C4-2B (cell line): ENCODE data around the gene CUX1.

ENCODE experiments used
- H3K27ac ChIP-seq: fragments of 450-650 bp; 2 replicates; pipeline ENCODE4 v1.5.1; 2017
- CTCF ChIP-seq: fragments of 450-650 bp; conservative IDR thresholded peaks from 2 replicates; pipeline ENCODE4 v1.5.1; 2017; ENCODE audit warnings: mild to moderate bottlenecking
- ZFX ChIP-seq: fragments of 450-650 bp; IDR thresholded peaks from 2 replicates; pipeline ENCODE4 v1.6.1; 2017

Gene CUX1

GRCh38 chr7:102119213-102119651 is 301.8 kb downstream of the CUX1 start:
- no peak for TF ChIP-seq ZFX
- no peak for TF ChIP-seq CTCF
- no peak overlapping the region for H3K27ac ChIP-seq

GRCh38 chr7:102119925-102120324 is 302.5 kb downstream of the CUX1 start:
- TF ChIP-seq CTCF (no peak), ZFX (no peak)
- no peak overlapping the region for H3K27ac ChIP-seq

GRCh38 chr7:102120666-102121195 is 303.3 kb downstream of the CUX1 start:
- no peak for TF ChIP-seq ZFX
- no peak overlapping the region for H3K27ac ChIP-seq

- TF ChIP-seq CTCF (no peak), ZFX (no peak)
- peak overlapping the region; percentile 24; the same call in 1 of the 2 replicates for H3K27ac ChIP-seq
Measured at GRCh38 chr7:102122026-102122425, 304.6 kb downstream of the CUX1 start.

GRCh38 chr7:102125127-102125596 is 307.7 kb downstream of the CUX1 start:
- TF ChIP-seq CTCF (no peak), ZFX (no peak)
- H3K27ac ChIP-seq = no peak overlapping the region

GRCh38 chr7:102128303-102128702 is 310.9 kb downstream of the CUX1 start:
- H3K27ac ChIP-seq = no peak overlapping the region
- TF ChIP-seq CTCF = no peak
- TF ChIP-seq ZFX = no peak

GRCh38 chr7:102129636-102130370 is 312.4 kb downstream of the CUX1 start:
- TF ChIP-seq ZFX = no peak
- no peak for TF ChIP-seq CTCF

More at GRCh38 chr7:102129636-102130370, 312.4 kb downstream of the CUX1 start:
- no peak overlapping the region for H3K27ac ChIP-seq
